Measurements from ENCODE around the gene TMPRSS3.

DNA sequence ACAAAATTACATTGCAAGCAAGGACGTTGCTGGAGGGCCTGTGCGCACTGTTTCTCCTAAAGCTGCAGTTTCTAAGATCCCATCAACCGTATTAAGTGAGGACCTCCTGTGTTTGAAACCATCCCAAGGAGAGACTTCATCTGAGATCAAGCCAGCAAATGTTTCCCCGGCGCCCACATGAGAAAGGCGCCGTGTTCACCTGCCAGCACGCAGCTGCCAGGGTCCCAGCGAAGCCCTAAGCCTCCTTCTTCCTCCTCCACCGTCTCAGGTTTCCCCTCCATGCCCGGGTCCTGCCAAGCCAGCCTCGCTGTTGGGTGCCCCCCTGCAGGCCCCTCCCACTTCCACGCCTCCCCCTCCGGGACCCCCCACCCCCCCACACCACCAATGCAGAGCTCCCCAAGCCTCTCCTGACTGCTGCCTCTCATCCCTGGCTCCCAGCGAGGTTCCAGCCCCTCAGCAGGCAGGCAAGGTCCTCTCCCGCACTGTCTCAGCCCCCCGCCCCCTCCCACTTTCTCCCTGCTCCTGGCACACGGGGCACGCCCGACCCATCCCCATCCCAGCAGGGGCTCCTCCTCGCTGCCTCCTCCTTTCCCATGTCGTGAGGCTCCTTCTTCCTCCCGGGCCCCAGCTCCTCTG, 20.9 kb downstream of the TMPRSS3 start:
- TF ChIP-seq, protein P1, sequence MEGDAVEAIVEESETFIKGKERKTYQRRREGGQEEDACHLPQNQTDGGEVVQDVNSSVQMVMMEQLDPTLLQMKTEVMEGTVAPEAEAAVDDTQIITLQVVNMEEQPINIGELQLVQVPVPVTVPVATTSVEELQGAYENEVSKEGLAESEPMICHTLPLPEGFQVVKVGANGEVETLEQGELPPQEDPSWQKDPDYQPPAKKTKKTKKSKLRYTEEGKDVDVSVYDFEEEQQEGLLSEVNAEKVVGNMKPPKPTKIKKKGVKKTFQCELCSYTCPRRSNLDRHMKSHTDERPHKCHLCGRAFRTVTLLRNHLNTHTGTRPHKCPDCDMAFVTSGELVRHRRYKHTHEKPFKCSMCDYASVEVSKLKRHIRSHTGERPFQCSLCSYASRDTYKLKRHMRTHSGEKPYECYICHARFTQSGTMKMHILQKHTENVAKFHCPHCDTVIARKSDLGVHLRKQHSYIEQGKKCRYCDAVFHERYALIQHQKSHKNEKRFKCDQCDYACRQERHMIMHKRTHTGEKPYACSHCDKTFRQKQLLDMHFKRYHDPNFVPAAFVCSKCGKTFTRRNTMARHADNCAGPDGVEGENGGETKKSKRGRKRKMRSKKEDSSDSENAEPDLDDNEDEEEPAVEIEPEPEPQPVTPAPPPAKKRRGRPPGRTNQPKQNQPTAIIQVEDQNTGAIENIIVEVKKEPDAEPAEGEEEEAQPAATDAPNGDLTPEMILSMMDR (IDR thresholded peaks at IDR 0.05): no peak
- TF ChIP-seq EZH2 (IDR thresholded peaks at IDR 0.05; ENCODE audit: borderline replicate concordance, insufficient read depth, low read depth, low read length, poor library complexity, severe bottlenecking): no peak

Data from B cell (primary cell).